Upper lobe of left lung (tissue), 6 donors: ENCODE data around the gene EPHA8. TPM values are rescaled to one million over a fixed set of nuclear protein-coding genes. Genes with fewer than 3 reads are reported as not detected.
A peak's percentile ranks its signal among the peaks of the same experiment; 100 is the strongest.

ENCODE experiments used
- ATAC-seq, 2 donors: fragments of 200-7000 bp; cut with Tn5 transposase; one replicate each; pipeline ENCODE4 v1.9.1; 2022; ENCODE audit warnings: mild to moderate bottlenecking in 2 of 2, moderate library complexity in 2 of 2; ENCODE audit not compliant: low FRiP score in 2 of 2
- DNase-seq, 2 donors: peaks; one replicate each; pipeline ENCODE4 v3.0.0-alpha.2; 2019 to 2020
- H3K27ac ChIP-seq, 4 donors: fragments of 200-600 bp; sonication (generic); one replicate each; pipeline ENCODE4 v1.5.1; 2016 to 2019
- H3K27me3 ChIP-seq, 4 donors: fragments of 200-600 bp; sonication (generic); one replicate each; pipeline ENCODE4 v1.5.1; 2017 to 2019
- H3K36me3 ChIP-seq, 4 donors: fragments of 200-600 bp; sonication (generic); one replicate each; pipeline ENCODE4 v1.5.1; 2016 to 2019
- H3K4me1 ChIP-seq, 4 donors: fragments of 200-600 bp; sonication (generic); one replicate each; pipeline ENCODE4 v1.5.1; 2018 to 2019
- H3K4me3 ChIP-seq, 4 donors: fragments of 200-600 bp; sonication (generic); one replicate each; pipeline ENCODE4 v1.5.1; 2017 to 2019; ENCODE audit warnings: mild to moderate bottlenecking in 2 of 4, moderate library complexity in 1 of 4
- H3K9me3 ChIP-seq, 4 donors: fragments of 200-600 bp; sonication (generic); one replicate each; pipeline ENCODE4 v1.5.1; 2018 to 2019
- EP300 ChIP-seq, 4 donors: sonication (generic); formaldehyde crosslinking; IDR thresholded peaks; one replicate each; pipeline ENCODE4 v1.5.1; 2017; ENCODE audit warnings: antibody characterized with exemption in 4 of 4, control low read depth in 2 of 4
- POLR2A ChIP-seq, 4 donors: fragments of 450-650 bp; IDR thresholded peaks; one replicate each; pipeline ENCODE4 v1.5.1; 2016 to 2017; ENCODE audit warnings: antibody characterized with exemption in 4 of 4, mild to moderate bottlenecking in 2 of 4
- POLR2AphosphoS5 ChIP-seq, 2 donors: sonication (generic); formaldehyde crosslinking; IDR thresholded peaks; one replicate each; pipeline ENCODE4 v1.5.1; 2017; ENCODE audit warnings: antibody characterized with exemption in 2 of 2
- WGBS, 2 donors: methylation state at CpG; one replicate each; pipeline ENCODE4 v1.1.5; 2017 to 2018; 5-methylcytosine and 5-hydroxymethylcytosine counted together
- total RNA-seq, 6 donors: library from RNA; depleted of rRNA in 4 of 6; stranded (reverse); fragments of >200 nt in 4 of 6; gene quantifications; one replicate each; pipeline versions ENCODE4 v1.1.0 to v1.2.1, GENCODE V29; 2016 to 2021
- TF ChIP-seq, protein P1 (sequence below), 6 experiments: fragments of 450-650 bp in 4 of 6; fragments of 200-600 bp in 2 of 6; sonication (generic) in 2 of 6; IDR thresholded peaks; one replicate each; pipeline ENCODE4 v1.5.1; 2016 to 2019; ENCODE audit warnings: antibody characterized with exemption in 6 of 6
- donor health status: DM: no; HTN: no; CAD: no; lungs with moderate emphysema.
- donor health status: DM: no; HTN: yes; CAD: no; lungs with severe emphysema.

EPHA8 gene
- total RNA-seq, 6 donors from 2014 or later = not detected

DNA sequence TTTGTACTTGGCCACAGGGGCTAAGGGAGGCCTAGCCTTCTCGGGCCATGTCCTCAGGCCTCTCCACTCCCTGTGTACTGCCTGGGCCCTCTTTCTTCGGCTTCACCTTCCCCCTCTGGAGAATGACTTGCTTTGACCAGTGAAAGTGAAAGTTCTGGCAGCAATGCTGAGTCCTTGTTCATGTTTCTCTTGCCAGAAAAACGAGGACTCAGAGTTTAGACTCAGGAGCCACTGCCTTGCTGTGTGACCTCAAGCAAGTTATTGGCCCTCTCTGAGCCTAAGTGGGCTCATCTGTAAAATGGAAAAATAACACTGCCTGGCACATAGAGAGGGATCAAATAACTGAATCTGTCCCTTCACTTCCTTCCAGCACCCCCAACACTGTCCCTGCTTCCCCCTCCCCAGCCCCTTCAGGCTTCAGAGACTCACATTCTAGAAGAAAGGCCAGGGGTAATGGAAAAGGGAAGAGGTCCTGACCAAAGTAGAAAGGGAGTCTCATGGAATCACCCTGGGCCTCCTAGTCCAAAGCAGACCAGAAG lies 74.7 kb downstream of the EPHA8 start:
- peak overlapping the region in 3 of 4 donors; percentile 30 to 44 (median 36) for H3K4me3 ChIP-seq
- no peaks in the 10 kb centered on the region for H3K36me3 ChIP-seq
- DNase-seq = no peak
- TF ChIP-seq POLR2A (IDR thresholded peaks at IDR 0.05) = no peak
- no peak for TF ChIP-seq POLR2AphosphoS5 (IDR thresholded peaks at IDR 0.05)
- TF ChIP-seq EP300 (IDR thresholded peaks at IDR 0.05) = no peak
- TF ChIP-seq, protein P1, sequence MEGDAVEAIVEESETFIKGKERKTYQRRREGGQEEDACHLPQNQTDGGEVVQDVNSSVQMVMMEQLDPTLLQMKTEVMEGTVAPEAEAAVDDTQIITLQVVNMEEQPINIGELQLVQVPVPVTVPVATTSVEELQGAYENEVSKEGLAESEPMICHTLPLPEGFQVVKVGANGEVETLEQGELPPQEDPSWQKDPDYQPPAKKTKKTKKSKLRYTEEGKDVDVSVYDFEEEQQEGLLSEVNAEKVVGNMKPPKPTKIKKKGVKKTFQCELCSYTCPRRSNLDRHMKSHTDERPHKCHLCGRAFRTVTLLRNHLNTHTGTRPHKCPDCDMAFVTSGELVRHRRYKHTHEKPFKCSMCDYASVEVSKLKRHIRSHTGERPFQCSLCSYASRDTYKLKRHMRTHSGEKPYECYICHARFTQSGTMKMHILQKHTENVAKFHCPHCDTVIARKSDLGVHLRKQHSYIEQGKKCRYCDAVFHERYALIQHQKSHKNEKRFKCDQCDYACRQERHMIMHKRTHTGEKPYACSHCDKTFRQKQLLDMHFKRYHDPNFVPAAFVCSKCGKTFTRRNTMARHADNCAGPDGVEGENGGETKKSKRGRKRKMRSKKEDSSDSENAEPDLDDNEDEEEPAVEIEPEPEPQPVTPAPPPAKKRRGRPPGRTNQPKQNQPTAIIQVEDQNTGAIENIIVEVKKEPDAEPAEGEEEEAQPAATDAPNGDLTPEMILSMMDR (IDR thresholded peaks at IDR 0.05) = no peak
- 39 to 48% methylated on average over 3 of the region's 3 CpGs for WGBS, 2 donors
- ATAC-seq = no peak
- no peaks in the 10 kb centered on the region for H3K9me3 ChIP-seq
- no peaks in the 10 kb centered on the region for H3K27me3 ChIP-seq
- peak overlapping the region in 3 of 4 donors; percentile 15 to 62 (median 40) for H3K27ac ChIP-seq
- peaks cover 0 to 6% (median 2%) of the 10 kb centered on the region in 4 donors for H3K4me1 ChIP-seq

DNA sequence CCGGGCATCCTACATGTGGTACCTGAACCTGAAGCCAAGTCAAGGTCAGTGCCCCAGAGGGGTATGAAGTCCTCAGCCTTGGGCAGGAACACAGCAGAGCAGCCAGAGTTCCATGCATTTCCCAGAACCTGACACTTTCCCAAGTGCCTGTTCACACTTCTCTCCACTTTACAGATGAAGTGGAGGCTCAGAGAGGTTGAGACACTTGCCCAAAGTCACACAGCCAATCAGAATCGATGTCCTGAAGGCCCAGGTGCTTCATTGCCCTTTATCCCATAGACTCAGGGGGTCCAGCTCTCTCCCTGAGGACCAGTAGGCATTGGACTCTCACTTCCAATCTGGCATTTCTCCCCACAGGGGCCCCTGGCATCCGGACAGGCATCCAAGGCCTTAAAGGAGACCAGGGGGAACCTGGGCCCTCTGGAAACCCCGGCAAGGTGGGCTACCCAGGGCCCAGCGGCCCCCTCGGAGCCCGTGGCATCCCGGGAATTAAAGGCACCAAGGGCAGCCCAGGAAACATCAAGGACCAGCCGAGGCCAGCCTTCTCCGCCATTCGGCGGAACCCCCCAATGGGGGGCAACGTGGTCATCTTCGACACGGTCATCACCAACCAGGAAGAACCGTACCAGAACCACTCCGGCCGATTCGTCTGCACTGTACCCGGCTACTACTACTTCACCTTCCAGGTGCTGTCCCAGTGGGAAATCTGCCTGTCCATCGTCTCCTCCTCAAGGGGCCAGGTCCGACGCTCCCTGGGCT lies 75.4 kb downstream of the EPHA8 start:
- peak overlapping the region in 2 of 4 donors; percentile 36 to 44 for H3K4me3 ChIP-seq
- no peak for ATAC-seq
- WGBS, 2 donors = 82 to 84% methylated on average over 20 to 23 of the region's 23 CpGs

DNA sequence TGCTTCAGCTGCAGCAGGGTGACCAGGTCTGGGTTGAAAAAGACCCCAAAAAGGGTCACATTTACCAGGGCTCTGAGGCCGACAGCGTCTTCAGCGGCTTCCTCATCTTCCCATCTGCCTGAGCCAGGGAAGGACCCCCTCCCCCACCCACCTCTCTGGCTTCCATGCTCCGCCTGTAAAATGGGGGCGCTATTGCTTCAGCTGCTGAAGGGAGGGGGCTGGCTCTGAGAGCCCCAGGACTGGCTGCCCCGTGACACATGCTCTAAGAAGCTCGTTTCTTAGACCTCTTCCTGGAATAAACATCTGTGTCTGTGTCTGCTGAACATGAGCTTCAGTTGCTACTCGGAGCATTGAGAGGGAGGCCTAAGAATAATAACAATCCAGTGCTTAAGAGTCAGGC lies 76.0 kb downstream of the EPHA8 start:
- peak overlapping the region in 1 of 4 donors; percentile 21 for H3K27ac ChIP-seq
- H3K36me3 ChIP-seq = no peaks in the 10 kb centered on the region
- DNase-seq (no peak), ATAC-seq (no peak)
- no peak for TF ChIP-seq POLR2A (IDR thresholded peaks at IDR 0.05)
- no peak for TF ChIP-seq POLR2AphosphoS5 (IDR thresholded peaks at IDR 0.05)
- TF ChIP-seq EP300 (IDR thresholded peaks at IDR 0.05) = no peak
- TF ChIP-seq, protein P1 (IDR thresholded peaks at IDR 0.05) = no peak
- H3K4me1 ChIP-seq = peaks cover 0 to 6% (median 2%) of the 10 kb centered on the region in 4 donors
- peak overlapping the region in 1 of 4 donors; percentile 44 for H3K4me3 ChIP-seq
- no peaks in the 10 kb centered on the region for H3K9me3 ChIP-seq
- WGBS, 2 donors = 34 to 38% methylated on average over 8 of the region's 8 CpGs
- no peaks in the 10 kb centered on the region for H3K27me3 ChIP-seq

More for the DNA sequence above, 75.4 kb downstream of the EPHA8 start:
- TF ChIP-seq EP300 (IDR thresholded peaks at IDR 0.05) (no peak), POLR2AphosphoS5 (IDR thresholded peaks at IDR 0.05) (no peak), POLR2A (IDR thresholded peaks at IDR 0.05) (no peak)
- TF ChIP-seq, protein P1 (IDR thresholded peaks at IDR 0.05) = no peak
- Histone ChIP-seq H3K27me3 (no peaks in the 10 kb centered on the region), H3K9me3 (no peaks in the 10 kb centered on the region), H3K27ac (peak overlapping the region in 1 of 4 donors; percentile 62), H3K4me1 (peaks cover 0 to 6% (median 2%) of the 10 kb centered on the region in 4 donors), H3K36me3 (no peaks in the 10 kb centered on the region)
- peak in 1 of 2 donors; percentile 66 for DNase-seq

GRCh38 chr1:22641247-22641646 lies 78.0 kb downstream of the EPHA8 start:
- peaks cover 0 to 6% (median 2%) of the 10 kb centered on the region in 4 donors for H3K4me1 ChIP-seq
- H3K4me3 ChIP-seq = no peak overlapping the region
- no peaks in the 10 kb centered on the region for H3K36me3 ChIP-seq
- no peak overlapping the region for H3K27ac ChIP-seq
- ATAC-seq (no peak), DNase-seq (no peak)
- H3K27me3 ChIP-seq = no peaks in the 10 kb centered on the region
- 58 to 65% methylated on average over 8 of the region's 8 CpGs for WGBS, 2 donors
- no peak for TF ChIP-seq POLR2A (IDR thresholded peaks at IDR 0.05)
- no peak for TF ChIP-seq POLR2AphosphoS5 (IDR thresholded peaks at IDR 0.05)
- TF ChIP-seq, protein P1 (IDR thresholded peaks at IDR 0.05) = no peak
- TF ChIP-seq EP300 (IDR thresholded peaks at IDR 0.05) = no peak
- no peaks in the 10 kb centered on the region for H3K9me3 ChIP-seq
